ENCODE results near the gene BPIFB1. TPM values are rescaled to one million over a fixed set of nuclear protein-coding genes. Genes with fewer than 3 reads are reported as not detected.

The BPIFB1 gene
- total and polyA plus RNA-seq, 9 of the 15 experiments (the other 6 are each of a cell fraction or from before 2014, with no cell fraction given), result not detected

GRCh38 chr20:33257237-33257636 is 25.8 kb upstream of the BPIFB1 start (continued):
- no peak for TF ChIP-seq KDM4B (IDR thresholded peaks at IDR 0.05; ENCODE audit: borderline replicate concordance in 2 of 2, low read depth in 1 of 2)
- TF ChIP-seq, protein P1, sequence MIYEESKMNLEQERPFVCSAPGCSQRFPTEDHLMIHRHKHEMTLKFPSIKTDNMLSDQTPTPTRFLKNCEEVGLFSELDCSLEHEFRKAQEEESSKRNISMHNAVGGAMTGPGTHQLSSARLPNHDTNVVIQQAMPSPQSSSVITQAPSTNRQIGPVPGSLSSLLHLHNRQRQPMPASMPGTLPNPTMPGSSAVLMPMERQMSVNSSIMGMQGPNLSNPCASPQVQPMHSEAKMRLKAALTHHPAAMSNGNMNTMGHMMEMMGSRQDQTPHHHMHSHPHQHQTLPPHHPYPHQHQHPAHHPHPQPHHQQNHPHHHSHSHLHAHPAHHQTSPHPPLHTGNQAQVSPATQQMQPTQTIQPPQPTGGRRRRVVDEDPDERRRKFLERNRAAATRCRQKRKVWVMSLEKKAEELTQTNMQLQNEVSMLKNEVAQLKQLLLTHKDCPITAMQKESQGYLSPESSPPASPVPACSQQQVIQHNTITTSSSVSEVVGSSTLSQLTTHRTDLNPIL (CRISPR knock-in tag; IDR thresholded peaks at IDR 0.05), result no peak
- TF ChIP-seq HNRNPH1 (optimal IDR thresholded peaks at IDR 0.05; ENCODE audit: low read depth, low read length), result no peak
- peak; percentile 40 for TF ChIP-seq ZFX (CRISPR knock-in tag; IDR thresholded peaks at IDR 0.05)
- no peak for TF ChIP-seq ZNF224 (CRISPR knock-in tag; IDR thresholded peaks at IDR 0.05)
- no peak for TF ChIP-seq SRSF1 (IDR thresholded peaks at IDR 0.05; ENCODE audit: low read depth, low read length)
- TF ChIP-seq EP300 (IDR thresholded peaks at IDR 0.05; ENCODE audit: low read length), result peak; percentile 62; the same call in 1 of the 2 replicates
- no peak for TF ChIP-seq KLF6 (CRISPR knock-in tag; IDR thresholded peaks at IDR 0.05; ENCODE audit: borderline replicate concordance)
- no peak for TF ChIP-seq ZNF586 (CRISPR knock-in tag; conservative IDR thresholded peaks at IDR 0.05)
- TF ChIP-seq, protein P2, sequence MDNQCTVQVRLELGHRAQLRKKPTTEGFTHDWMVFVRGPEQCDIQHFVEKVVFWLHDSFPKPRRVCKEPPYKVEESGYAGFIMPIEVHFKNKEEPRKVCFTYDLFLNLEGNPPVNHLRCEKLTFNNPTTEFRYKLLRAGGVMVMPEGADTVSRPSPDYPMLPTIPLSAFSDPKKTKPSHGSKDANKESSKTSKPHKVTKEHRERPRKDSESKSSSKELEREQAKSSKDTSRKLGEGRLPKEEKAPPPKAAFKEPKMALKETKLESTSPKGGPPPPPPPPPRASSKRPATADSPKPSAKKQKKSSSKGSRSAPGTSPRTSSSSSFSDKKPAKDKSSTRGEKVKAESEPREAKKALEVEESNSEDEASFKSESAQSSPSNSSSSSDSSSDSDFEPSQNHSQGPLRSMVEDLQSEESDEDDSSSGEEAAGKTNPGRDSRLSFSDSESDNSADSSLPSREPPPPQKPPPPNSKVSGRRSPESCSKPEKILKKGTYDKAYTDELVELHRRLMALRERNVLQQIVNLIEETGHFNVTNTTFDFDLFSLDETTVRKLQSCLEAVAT (IDR thresholded peaks at IDR 0.05), result no peak
- TF ChIP-seq CBFB (CRISPR knock-in tag; IDR thresholded peaks at IDR 0.05), result no peak
- peak; percentile 78 for TF ChIP-seq CBFA2T2 (conservative IDR thresholded peaks at IDR 0.05)

All from K562 (cell line).